ENCODE data around the gene CYTH3.

GRCh38 chr7:6127110-6127490 lies 145.3 kb downstream of the CYTH3 start:
- no peak for TF ChIP-seq EZH2 (IDR thresholded peaks at IDR 0.05; ENCODE audit: low read length)
- TF ChIP-seq CTCF (optimal IDR thresholded peaks at IDR 0.05 in 1 of 3, IDR thresholded peaks at IDR 0.05 in 1 of 3, conservative IDR thresholded peaks at IDR 0.05 in 1 of 3; ENCODE audit: extremely low read depth in 1 of 3, insufficient read depth in 2 of 3, low read length in 3 of 3) = no peak
